Stimulated activated naive CD4-positive, alpha-beta T cell (primary cell): ENCODE results near the gene GPR153.

Source experiments
- DNase-seq, 6 experiments: peaks; one replicate each; lab custom pipeline; 2025; lab: John Stamatoyannopoulos, UW

The GPR153 gene

GRCh38 chr1:6200188-6200809 lies 60.6 kb downstream of the GPR153 start:
- no peak for DNase-seq

GRCh38 chr1:6199298-6200187 lies 61.4 kb downstream of the GPR153 start, which contains the start of gene RPL22:
TSS of gene RPL22 (minus strand) at chr1:6199595. CDS start at chr1:6199573, 22 bp downstream.
- peak; percentile 86 to 97 (median 94) for DNase-seq

GRCh38 chr1:6198646-6199297 lies 62.1 kb downstream of the GPR153 start:
- DNase-seq = no peak

- no peak for DNase-seq
Observed at GRCh38 chr1:6197746-6198427, 63.0 kb downstream of the GPR153 start.
